BJ (cell line): ENCODE measurements around the gene PTPRM. TPM values are rescaled to one million over a fixed set of nuclear protein-coding genes. Genes with fewer than 3 reads are reported as not detected.

ENCODE experiments used
- CTCF ChIA-PET: fragments of 350-600 bp; formaldehyde crosslinking; extraction: SDS; loops from one replicate; lab custom pipeline; 2021; ENCODE audit warnings: antibody characterized with exemption, inconsistent platforms; lab: Yijun Ruan, JAX
- POLR2A ChIA-PET: fragments of 300-600 bp; sonication (Branson Sonifier 250); formaldehyde crosslinking; extraction: SDS; loops from one replicate; lab custom pipeline; 2021; ENCODE audit warnings: antibody characterized with exemption; lab: Charles Lee
- DNase-seq: peaks from one replicate; pipeline ENCODE4 v3.0.0-alpha.2; 2011; ENCODE audit warnings: low read depth
- H3K27me3 ChIP-seq: 2 replicates; pipeline ENCODE4 v1.6.0; 2011; ENCODE audit warnings: low read length; ENCODE audit not compliant: control insufficient read depth, insufficient read depth
- H3K36me3 ChIP-seq: 2 replicates; pipeline ENCODE4 v1.5.1; 2011; ENCODE audit warnings: low read length; ENCODE audit not compliant: control insufficient read depth, insufficient read depth
- H3K4me3 ChIP-seq: 2 replicates; pipeline ENCODE4 v1.5.1; 2011; ENCODE audit warnings: low read depth, mild to moderate bottlenecking, control low read depth, low read length
- CTCF ChIP-seq: IDR thresholded peaks from 2 replicates; pipeline ENCODE4 v1.5.1; 2011; ENCODE audit warnings: low read depth, mild to moderate bottlenecking, control low read depth, inconsistent platforms, low read length, moderate library complexity; ENCODE audit not compliant: insufficient read depth
- polyA plus RNA-seq: library from polyadenylated mRNA; depleted of rRNA; stranded (reverse); fragments of >200 nt; gene quantifications from 2 replicates; pipeline ENCODE4 v1.2.3, GENCODE V29; 2011

Gene PTPRM
- polyA plus RNA-seq, 1 experiment, result 149 TPM

GRCh38 chr18:7855028-7855427 lies 287.9 kb downstream of the PTPRM start:
- H3K36me3 ChIP-seq, result no peaks in the 10 kb centered on the region
- H3K27me3 ChIP-seq, result no peaks in the 10 kb centered on the region
- ChIA-PET CTCF (no interaction called here), POLR2A (no interaction called here)
- DNase-seq, result no peak
- no peak for TF ChIP-seq CTCF
- H3K4me3 ChIP-seq, result no peak overlapping the region

DNA sequence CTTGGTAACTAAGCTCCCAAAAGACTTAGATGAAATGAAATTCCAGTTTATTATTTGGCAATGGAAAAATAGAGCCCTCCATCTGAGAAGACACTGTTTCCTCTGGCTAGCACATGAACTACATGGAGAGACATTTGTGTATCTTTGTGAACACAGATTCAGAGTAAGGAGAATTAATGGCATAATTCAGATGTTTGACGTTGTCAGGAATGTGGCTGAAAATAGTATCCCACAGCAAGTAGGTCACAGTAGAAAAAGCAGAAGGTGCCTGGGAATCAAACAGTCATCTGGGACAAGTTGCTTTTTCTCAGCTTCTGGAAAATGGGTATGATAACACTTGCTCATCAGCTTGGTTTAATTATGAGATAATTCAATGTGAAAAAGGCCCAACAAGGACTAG lies 288.6 kb downstream of the PTPRM start:
- Histone ChIP-seq H3K36me3 (no peaks in the 10 kb centered on the region), H3K4me3 (no peak overlapping the region), H3K27me3 (no peaks in the 10 kb centered on the region)
- TF ChIP-seq CTCF, result no peak
- DNase-seq, result no peak
- ChIA-PET CTCF (no interaction called here), POLR2A (no interaction called here)

- no peak for TF ChIP-seq CTCF
- Histone ChIP-seq H3K27me3 (no peaks in the 10 kb centered on the region), H3K36me3 (no peaks in the 10 kb centered on the region), H3K4me3 (no peak overlapping the region)
- CTCF ChIA-PET, result no interaction called here
- POLR2A ChIA-PET, result no interaction called here
- no peak for DNase-seq
Measured at GRCh38 chr18:7856116-7856515, 289.0 kb downstream of the PTPRM start.

DNA sequence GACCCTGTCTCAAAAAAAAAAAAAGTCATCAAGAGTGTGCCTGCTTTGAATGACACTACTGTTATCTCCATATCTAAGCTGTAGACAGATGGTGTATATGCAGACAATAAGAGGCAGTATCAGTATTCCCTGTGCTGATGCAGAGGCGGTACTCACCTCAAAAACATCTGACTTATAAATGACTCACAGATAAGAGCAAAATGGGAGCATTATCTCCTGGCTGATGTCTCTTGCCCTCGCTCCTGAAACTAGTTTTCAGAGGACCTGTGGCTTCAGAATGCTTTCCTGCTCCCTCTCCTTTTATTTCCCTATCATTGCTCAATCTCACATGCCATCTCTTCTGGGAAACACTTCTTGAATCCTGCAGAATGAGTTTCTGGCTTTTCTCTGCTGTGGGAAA lies 289.6 kb downstream of the PTPRM start:
- TF ChIP-seq CTCF, result no peak
- DNase-seq, result no peak
- Histone ChIP-seq H3K36me3 (no peaks in the 10 kb centered on the region), H3K27me3 (no peaks in the 10 kb centered on the region), H3K4me3 (no peak overlapping the region)
- POLR2A ChIA-PET, result interaction anchor here (0.7 kb wide), 1 partner anchor 475 kb away, joined by 8 read pairs; no protein-coding TSS in a partner anchor
- CTCF ChIA-PET, result no interaction called here

DNA sequence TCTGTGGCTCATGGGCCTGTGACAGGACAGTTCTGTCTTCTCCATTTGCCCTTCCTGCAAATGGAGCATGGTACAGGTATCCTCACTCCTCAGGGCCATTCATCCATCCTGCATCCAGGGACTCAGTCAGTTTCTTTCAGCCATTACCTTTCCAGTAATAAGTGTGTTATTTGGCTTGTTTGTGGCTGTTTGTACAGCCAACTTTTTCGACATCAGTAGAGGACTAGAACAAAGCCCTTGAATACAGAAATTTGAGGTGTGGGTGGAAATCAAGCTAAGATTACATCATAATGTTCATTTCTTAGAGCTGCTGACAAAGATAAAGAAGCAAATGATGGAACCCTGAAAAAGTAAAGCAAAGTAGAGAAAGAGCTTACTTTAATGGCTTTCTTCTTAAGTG lies 290.4 kb downstream of the PTPRM start:
- POLR2A ChIA-PET, result no interaction called here

More for the DNA sequence above, 290.4 kb downstream of the PTPRM start:
- TF ChIP-seq CTCF, result no peak
- CTCF ChIA-PET, result no interaction called here
- no peak for DNase-seq
- Histone ChIP-seq H3K4me3 (no peak overlapping the region), H3K27me3 (no peaks in the 10 kb centered on the region), H3K36me3 (no peaks in the 10 kb centered on the region)
